ENCODE results near the gene NF1. TPM values are rescaled to one million over a fixed set of nuclear protein-coding genes. Genes with fewer than 3 reads are reported as not detected.
A peak's percentile ranks its signal among the peaks of the same experiment; 100 is the strongest.

NF1 gene
- total RNA-seq, 1 donor: 67.0 TPM

- H3K36me3 ChIP-seq (ENCODE audit: insufficient read depth, low read length): no peaks in the 10 kb centered on the region
- no peaks in the 10 kb centered on the region for H3K9me3 ChIP-seq (ENCODE audit: low read depth, low read length)
- no peak overlapping the region for H3K27ac ChIP-seq (ENCODE audit: low read depth, low read length)
- H3K4me1 ChIP-seq (ENCODE audit: insufficient read depth, low read length): no peaks in the 10 kb centered on the region
- TF ChIP-seq, protein P1, sequence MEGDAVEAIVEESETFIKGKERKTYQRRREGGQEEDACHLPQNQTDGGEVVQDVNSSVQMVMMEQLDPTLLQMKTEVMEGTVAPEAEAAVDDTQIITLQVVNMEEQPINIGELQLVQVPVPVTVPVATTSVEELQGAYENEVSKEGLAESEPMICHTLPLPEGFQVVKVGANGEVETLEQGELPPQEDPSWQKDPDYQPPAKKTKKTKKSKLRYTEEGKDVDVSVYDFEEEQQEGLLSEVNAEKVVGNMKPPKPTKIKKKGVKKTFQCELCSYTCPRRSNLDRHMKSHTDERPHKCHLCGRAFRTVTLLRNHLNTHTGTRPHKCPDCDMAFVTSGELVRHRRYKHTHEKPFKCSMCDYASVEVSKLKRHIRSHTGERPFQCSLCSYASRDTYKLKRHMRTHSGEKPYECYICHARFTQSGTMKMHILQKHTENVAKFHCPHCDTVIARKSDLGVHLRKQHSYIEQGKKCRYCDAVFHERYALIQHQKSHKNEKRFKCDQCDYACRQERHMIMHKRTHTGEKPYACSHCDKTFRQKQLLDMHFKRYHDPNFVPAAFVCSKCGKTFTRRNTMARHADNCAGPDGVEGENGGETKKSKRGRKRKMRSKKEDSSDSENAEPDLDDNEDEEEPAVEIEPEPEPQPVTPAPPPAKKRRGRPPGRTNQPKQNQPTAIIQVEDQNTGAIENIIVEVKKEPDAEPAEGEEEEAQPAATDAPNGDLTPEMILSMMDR (IDR thresholded peaks at IDR 0.05; ENCODE audit: extremely low read depth, low read depth, low read length): no peak
- no peak overlapping the region for H3K4me2 ChIP-seq (ENCODE audit: insufficient read depth, low read length)
- no peak overlapping the region for H3K4me3 ChIP-seq (ENCODE audit: insufficient read depth, low read length)
- peaks cover 28% of the 10 kb centered on the region for H3K27me3 ChIP-seq (ENCODE audit: insufficient read depth, low read length)
- DNase-seq (ENCODE audit: insufficient read length, low spot score, missing footprints): no peak
- no peak overlapping the region for H2AFZ ChIP-seq (ENCODE audit: low read length)
- no peaks in the 10 kb centered on the region for H4K20me1 ChIP-seq (ENCODE audit: insufficient read depth, low read length)
- no peaks in the 10 kb centered on the region for H3K79me2 ChIP-seq (ENCODE audit: insufficient read depth, low read length)
Observed at GRCh38 chr17:31397256-31397939, 302.6 kb downstream of the NF1 start.

DNA sequence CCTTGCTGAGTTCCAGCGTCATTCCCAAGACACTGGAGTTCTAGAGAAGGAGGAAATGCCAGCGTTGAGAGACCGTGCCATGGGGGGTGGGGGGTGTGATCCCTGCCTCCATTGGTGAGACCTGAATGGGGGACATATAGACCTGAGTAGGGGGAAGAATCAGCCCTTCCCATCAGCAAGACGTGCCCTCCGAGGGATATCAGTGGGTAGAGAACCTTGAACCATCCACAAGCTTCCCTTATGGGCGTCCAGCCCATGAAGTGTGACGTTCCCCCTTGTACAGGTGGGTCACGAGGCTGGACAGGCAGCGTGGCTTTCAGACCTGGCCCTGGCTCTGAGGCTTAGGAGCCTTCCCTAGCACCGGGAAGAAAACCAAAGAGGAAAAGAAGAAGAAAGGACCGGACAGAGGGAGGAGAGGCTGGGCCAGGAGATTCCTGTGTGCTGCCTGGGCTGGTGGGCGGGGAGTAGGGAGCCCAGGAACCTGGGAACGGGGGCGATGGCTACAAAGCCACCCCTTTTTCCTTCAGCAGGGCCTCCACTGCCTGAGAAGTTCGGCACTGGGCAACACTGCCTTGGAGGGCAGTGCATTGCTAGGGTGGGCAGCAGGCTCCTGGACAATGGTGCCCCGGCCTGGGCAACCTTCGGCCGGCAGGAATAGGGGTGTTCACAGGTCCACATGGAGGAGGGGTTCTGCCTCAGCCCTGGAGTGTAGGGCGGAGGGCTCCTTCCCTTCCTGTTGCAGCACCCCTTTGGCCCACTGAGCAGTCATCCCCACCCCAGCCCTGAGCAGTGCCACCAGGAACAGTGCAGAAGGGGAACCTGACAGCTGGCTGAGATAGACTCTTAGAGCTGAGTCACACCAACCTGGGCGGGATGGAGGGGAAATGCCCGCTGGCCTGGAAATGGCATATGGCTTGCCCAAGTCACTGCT lies 303.9 kb downstream of the NF1 start:
- Histone ChIP-seq H3K27me3 (ENCODE audit: insufficient read depth, low read length) (peaks cover 15% of the 10 kb centered on the region), H3K4me1 (ENCODE audit: insufficient read depth, low read length) (no peaks in the 10 kb centered on the region), H3K79me2 (ENCODE audit: insufficient read depth, low read length) (no peaks in the 10 kb centered on the region), H3K36me3 (ENCODE audit: insufficient read depth, low read length) (no peaks in the 10 kb centered on the region), H3K9me3 (ENCODE audit: low read depth, low read length) (no peaks in the 10 kb centered on the region), H3K27ac (ENCODE audit: low read depth, low read length) (no peak overlapping the region), H4K20me1 (ENCODE audit: insufficient read depth, low read length) (no peaks in the 10 kb centered on the region), H2AFZ (ENCODE audit: low read length) (no peak overlapping the region), H3K4me2 (ENCODE audit: insufficient read depth, low read length) (no peak overlapping the region), H3K4me3 (ENCODE audit: insufficient read depth, low read length) (no peak overlapping the region)
- DNase-seq (ENCODE audit: insufficient read length, low spot score, missing footprints): peak; percentile 57
- TF ChIP-seq, protein P1 (IDR thresholded peaks at IDR 0.05; ENCODE audit: extremely low read depth, low read depth, low read length): no peak

GRCh38 chr17:31400481-31400950 lies 305.7 kb downstream of the NF1 start:
- Histone ChIP-seq H3K27ac (ENCODE audit: low read depth, low read length) (no peak overlapping the region), H4K20me1 (ENCODE audit: insufficient read depth, low read length) (no peaks in the 10 kb centered on the region), H3K4me3 (ENCODE audit: insufficient read depth, low read length) (no peak overlapping the region), H2AFZ (ENCODE audit: low read length) (no peak overlapping the region), H3K4me2 (ENCODE audit: insufficient read depth, low read length) (no peak overlapping the region), H3K36me3 (ENCODE audit: insufficient read depth, low read length) (no peaks in the 10 kb centered on the region), H3K79me2 (ENCODE audit: insufficient read depth, low read length) (no peaks in the 10 kb centered on the region), H3K4me1 (ENCODE audit: insufficient read depth, low read length) (no peaks in the 10 kb centered on the region), H3K9me3 (ENCODE audit: low read depth, low read length) (no peaks in the 10 kb centered on the region), H3K27me3 (ENCODE audit: insufficient read depth, low read length) (peaks cover 10% of the 10 kb centered on the region)
- peak; percentile 58 for DNase-seq (ENCODE audit: insufficient read length, low spot score, missing footprints)
- TF ChIP-seq, protein P1 (IDR thresholded peaks at IDR 0.05; ENCODE audit: extremely low read depth, low read depth, low read length): no peak
